ENCODE measurements around the gene BBS4. TPM values are rescaled to one million over a fixed set of nuclear protein-coding genes. Genes with fewer than 3 reads are reported as not detected.

Gene BBS4
- total and polyA plus RNA-seq, 4 donors: 13.0 to 65.3 (median 19.5) TPM

DNA sequence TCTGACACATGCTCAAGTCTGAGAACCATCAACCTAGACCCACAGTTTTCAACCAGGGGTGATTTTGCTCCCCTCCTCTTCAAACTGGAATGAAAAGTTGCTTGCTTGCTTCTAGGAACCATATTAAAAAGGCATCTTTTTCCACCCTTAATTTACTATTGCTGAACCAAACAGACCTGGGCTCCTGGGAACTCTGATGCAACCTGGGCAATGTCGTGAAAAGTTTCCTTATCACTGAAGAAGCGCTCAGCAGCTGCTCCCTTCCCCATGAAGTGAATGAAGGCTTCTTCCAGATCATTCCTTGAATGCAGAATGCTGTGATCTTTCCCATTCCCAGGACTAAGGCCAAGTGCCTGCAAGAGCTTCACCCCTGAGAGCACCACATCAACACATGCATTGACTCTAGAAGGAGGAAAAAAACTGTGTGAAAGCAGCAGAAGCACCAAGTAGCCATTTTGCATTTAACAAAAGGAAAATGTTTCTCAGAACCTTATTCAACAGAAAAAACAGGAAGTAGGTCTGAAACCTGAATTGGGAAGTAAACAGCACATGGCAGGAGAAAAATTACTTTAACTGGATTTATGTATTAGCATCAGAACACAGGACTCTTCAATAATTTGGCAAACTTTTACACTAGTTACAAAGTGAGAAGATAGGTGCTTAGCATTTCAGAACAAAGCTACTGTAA lies 88.8 kb downstream of the BBS4 start:
- DNase-seq: no peak
- H3K4me1 ChIP-seq (ENCODE audit: control insufficient read depth in 5 of 5, insufficient read depth in 5 of 5, low read length in 5 of 5): no peaks in the 10 kb centered on the region
- TF ChIP-seq, protein P1, sequence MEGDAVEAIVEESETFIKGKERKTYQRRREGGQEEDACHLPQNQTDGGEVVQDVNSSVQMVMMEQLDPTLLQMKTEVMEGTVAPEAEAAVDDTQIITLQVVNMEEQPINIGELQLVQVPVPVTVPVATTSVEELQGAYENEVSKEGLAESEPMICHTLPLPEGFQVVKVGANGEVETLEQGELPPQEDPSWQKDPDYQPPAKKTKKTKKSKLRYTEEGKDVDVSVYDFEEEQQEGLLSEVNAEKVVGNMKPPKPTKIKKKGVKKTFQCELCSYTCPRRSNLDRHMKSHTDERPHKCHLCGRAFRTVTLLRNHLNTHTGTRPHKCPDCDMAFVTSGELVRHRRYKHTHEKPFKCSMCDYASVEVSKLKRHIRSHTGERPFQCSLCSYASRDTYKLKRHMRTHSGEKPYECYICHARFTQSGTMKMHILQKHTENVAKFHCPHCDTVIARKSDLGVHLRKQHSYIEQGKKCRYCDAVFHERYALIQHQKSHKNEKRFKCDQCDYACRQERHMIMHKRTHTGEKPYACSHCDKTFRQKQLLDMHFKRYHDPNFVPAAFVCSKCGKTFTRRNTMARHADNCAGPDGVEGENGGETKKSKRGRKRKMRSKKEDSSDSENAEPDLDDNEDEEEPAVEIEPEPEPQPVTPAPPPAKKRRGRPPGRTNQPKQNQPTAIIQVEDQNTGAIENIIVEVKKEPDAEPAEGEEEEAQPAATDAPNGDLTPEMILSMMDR (IDR thresholded peaks at IDR 0.05; ENCODE audit: control extremely low read depth, extremely low read depth): no peak
- no peaks in the 10 kb centered on the region for H3K9me3 ChIP-seq (ENCODE audit: control insufficient read depth in 4 of 4, insufficient read depth in 3 of 4, low read length in 3 of 4)
- WGBS, 2 donors: 54 to 68% methylated on average over 2 of the region's 2 CpGs
- H3K9ac ChIP-seq (ENCODE audit: insufficient read depth in 1 of 2, low read length in 2 of 2): no peak overlapping the region
- no peak overlapping the region for H3K4me3 ChIP-seq
- no peak overlapping the region for H3K27ac ChIP-seq (ENCODE audit: low read depth in 1 of 2, low read length in 1 of 2)
- H3K27me3 ChIP-seq (ENCODE audit: control insufficient read depth in 3 of 3, insufficient read depth in 3 of 3, low read length in 2 of 3): no peaks in the 10 kb centered on the region
- H3K36me3 ChIP-seq (ENCODE audit: control insufficient read depth in 4 of 4, insufficient read depth in 4 of 4, low read length in 4 of 4): peaks cover 10 to 22% (median 16%) of the 10 kb centered on the region in 4 donors
- no peak for ATAC-seq (ENCODE audit: insufficient read depth, low FRiP score)

DNA sequence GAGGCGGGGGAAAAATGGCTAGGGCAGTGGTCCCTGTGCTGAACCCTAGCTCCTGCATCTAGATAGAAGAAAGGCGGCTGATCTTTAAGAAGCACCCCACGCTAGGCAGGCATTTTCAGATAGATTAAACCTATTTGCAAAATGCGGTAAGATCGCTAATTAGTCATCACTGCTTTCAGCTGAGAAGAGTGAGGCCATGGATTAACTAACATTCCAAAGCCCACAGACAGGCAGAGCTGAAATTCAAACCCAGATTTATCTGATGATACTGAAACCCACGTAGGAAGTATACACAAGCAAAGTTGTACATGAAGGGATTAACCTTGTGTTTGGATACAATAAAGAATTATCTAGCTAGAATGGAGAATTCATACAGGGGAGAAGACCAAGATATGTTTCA lies 92.8 kb downstream of the BBS4 start:
- Histone ChIP-seq H3K27ac (ENCODE audit: low read depth in 1 of 2, low read length in 1 of 2) (no peak overlapping the region), H3K4me1 (ENCODE audit: control insufficient read depth in 5 of 5, insufficient read depth in 5 of 5, low read length in 5 of 5) (peaks cover 3 to 11% (median 8%) of the 10 kb centered on the region in 5 donors), H3K9ac (ENCODE audit: insufficient read depth in 1 of 2, low read length in 2 of 2) (no peak overlapping the region), H3K4me3 (no peak overlapping the region), H3K27me3 (ENCODE audit: control insufficient read depth in 3 of 3, insufficient read depth in 3 of 3, low read length in 2 of 3) (no peaks in the 10 kb centered on the region), H3K9me3 (ENCODE audit: control insufficient read depth in 4 of 4, insufficient read depth in 3 of 4, low read length in 3 of 4) (no peaks in the 10 kb centered on the region), H3K36me3 (ENCODE audit: control insufficient read depth in 4 of 4, insufficient read depth in 4 of 4, low read length in 4 of 4) (peaks cover 4 to 10% (median 7%) of the 10 kb centered on the region in 4 donors)
- TF ChIP-seq, protein P1 (IDR thresholded peaks at IDR 0.05; ENCODE audit: control extremely low read depth, extremely low read depth): no peak
- DNase-seq (no peak), ATAC-seq (ENCODE audit: insufficient read depth, low FRiP score) (no peak)
- 91 to 92% methylated on average over 6 of the region's 6 CpGs for WGBS, 2 donors

DNA sequence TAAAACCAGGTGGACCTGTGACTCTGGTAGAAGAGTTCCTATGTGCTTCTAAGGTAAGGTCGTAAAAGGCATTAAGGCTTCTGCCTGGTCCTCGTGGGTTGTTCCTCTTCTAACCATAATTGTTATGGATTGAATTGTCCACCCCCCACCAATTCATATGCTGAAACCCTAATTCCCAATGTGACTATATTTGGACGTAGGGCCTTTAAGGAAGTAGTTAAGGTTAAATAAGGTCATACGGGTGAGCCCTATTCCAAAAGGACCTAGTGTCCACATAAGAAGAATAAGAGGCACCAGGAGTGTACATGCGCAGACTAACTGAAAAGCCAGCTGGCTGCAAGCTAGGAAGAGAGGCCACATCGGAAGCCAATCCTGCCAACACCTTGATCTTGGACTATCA lies 95.6 kb downstream of the BBS4 start:
- DNase-seq: no peak
- TF ChIP-seq, protein P1 (IDR thresholded peaks at IDR 0.05; ENCODE audit: control extremely low read depth, extremely low read depth): no peak
- Histone ChIP-seq H3K4me3 (no peak overlapping the region), H3K36me3 (ENCODE audit: control insufficient read depth in 4 of 4, insufficient read depth in 4 of 4, low read length in 4 of 4) (peaks cover 0 to 10% (median 4%) of the 10 kb centered on the region in 4 donors), H3K27ac (ENCODE audit: low read depth in 1 of 2, low read length in 1 of 2) (no peak overlapping the region), H3K27me3 (ENCODE audit: control insufficient read depth in 3 of 3, insufficient read depth in 3 of 3, low read length in 2 of 3) (no peaks in the 10 kb centered on the region), H3K9ac (ENCODE audit: insufficient read depth in 1 of 2, low read length in 2 of 2) (no peak overlapping the region), H3K4me1 (ENCODE audit: control insufficient read depth in 5 of 5, insufficient read depth in 5 of 5, low read length in 5 of 5) (peaks cover 6 to 33% (median 19%) of the 10 kb centered on the region in 5 donors), H3K9me3 (ENCODE audit: control insufficient read depth in 4 of 4, insufficient read depth in 3 of 4, low read length in 3 of 4) (no peaks in the 10 kb centered on the region)
- ATAC-seq (ENCODE audit: insufficient read depth, low FRiP score): no peak
- WGBS, 2 donors: 66 to 72% methylated on average over 6 of the region's 6 CpGs
